Endothelial cell of umbilical vein (primary cell): ENCODE data around the gene HIF1AN. TPM values are rescaled to one million over a fixed set of nuclear protein-coding genes. Genes with fewer than 3 reads are reported as not detected.

Experiments
- BruUV-seq: library from RNA; stranded (reverse); fragments of 400-500 nt; replicated peaks from 2 replicates; lab custom pipeline; 2021; lab: Mats Ljungman, UMichigan
- CTCF ChIA-PET: fragments of 300-600, 350-600 bp; sonication (Branson Sonifier 250); formaldehyde crosslinking; loops from one replicate; lab custom pipeline; 2021; ENCODE audit warnings: antibody characterized with exemption, inconsistent platforms; lab: Charles Lee
- POLR2A ChIA-PET: fragments of 300-600, 350-600 bp; sonication (Branson Sonifier 250); formaldehyde crosslinking; loops from one replicate; lab custom pipeline; 2021; ENCODE audit warnings: antibody characterized with exemption, inconsistent platforms; lab: Charles Lee
- DNase-seq: peaks from one replicate; pipeline ENCODE4 v3.0.0-alpha.2; 2011; ENCODE audit warnings: low read depth, low spot score
- FAIRE-seq: peaks from 2 replicates; lab custom pipeline; 2011; peaks lifted over from hg19 to GRCh38; lab: Jason Lieb, UNC
- H2AFZ ChIP-seq: 2 replicates; pipeline ENCODE4 v1.6.0; 2012; ENCODE audit warnings: low read depth, low read length, control low read depth, inconsistent platforms
- H3K27ac ChIP-seq: 2 replicates; pipeline ENCODE4 v1.5.1; 2011; ENCODE audit warnings: low read depth, mild to moderate bottlenecking, control low read depth, low read length, moderate library complexity; ENCODE audit not compliant: insufficient read depth
- H3K27me3 ChIP-seq, 2 experiments: 2 replicates each; pipeline versions ENCODE4 v1.6.0 to v1.6.1; 2011; ENCODE audit warnings: low read length in 2 of 2, mixed read lengths in 1 of 2; ENCODE audit not compliant: control insufficient read depth in 2 of 2, insufficient read depth in 2 of 2
- H3K36me3 ChIP-seq, 2 experiments: 2 replicates in 1 of 2; 3 replicates in 1 of 2; pipeline ENCODE4 v1.5.1; 2011; ENCODE audit warnings: low read length in 2 of 2, mild to moderate bottlenecking in 1 of 2, moderate library complexity in 1 of 2; ENCODE audit not compliant: control insufficient read depth in 2 of 2, insufficient read depth in 2 of 2; ENCODE audit errors: extremely low read depth in 1 of 2
- H3K4me1 ChIP-seq: 3 replicates; pipeline ENCODE4 v1.5.1; 2011; ENCODE audit warnings: mild to moderate bottlenecking, low read length; ENCODE audit not compliant: control insufficient read depth, insufficient read depth; ENCODE audit errors: extremely low read depth
- H3K4me2 ChIP-seq: 2 replicates; pipeline ENCODE4 v1.6.1; 2011; ENCODE audit warnings: low read length, control low read depth, mixed read lengths; ENCODE audit not compliant: insufficient read depth
- H3K4me3 ChIP-seq, 3 experiments: fragments of 200-600 bp in 1 of 3; sonication (generic), shearing (Covaris generic) in 1 of 3; replicated peaks in 1 of 3; 2 replicates each; pipeline ENCODE4 v1.5.1; 2011 to 2016; ENCODE audit warnings: control low read depth in 3 of 3, low read length in 3 of 3, mild to moderate bottlenecking in 2 of 3, inconsistent platforms in 1 of 3, low read depth in 1 of 3, moderate library complexity in 1 of 3; ENCODE audit not compliant: insufficient read depth in 1 of 3
- H3K79me2 ChIP-seq: 2 replicates; pipeline ENCODE4 v1.6.0; 2012; ENCODE audit warnings: low read length, inconsistent platforms; ENCODE audit not compliant: control insufficient read depth, insufficient read depth
- H3K9ac ChIP-seq: replicated peaks from 2 replicates; pipeline ENCODE3; 2011; ENCODE audit warnings: low read length, control low read depth; ENCODE audit not compliant: insufficient read depth; ENCODE audit errors: extremely low read depth
- H3K9me1 ChIP-seq: replicated peaks from 3 replicates; pipeline ENCODE4 v1.6.0; 2011; ENCODE audit warnings: mild to moderate bottlenecking, low read length; ENCODE audit not compliant: control insufficient read depth, insufficient read depth; ENCODE audit errors: extremely low read depth
- H3K9me3 ChIP-seq: replicated peaks from 2 replicates; pipeline ENCODE4 v1.5.1; 2012; ENCODE audit warnings: low read length, inconsistent platforms; ENCODE audit not compliant: control insufficient read depth, insufficient read depth
- H4K20me1 ChIP-seq: replicated peaks from 2 replicates; pipeline ENCODE3; 2011; ENCODE audit warnings: mild to moderate bottlenecking, low read length; ENCODE audit not compliant: control insufficient read depth, insufficient read depth; ENCODE audit errors: extremely low read depth
- EZH2 ChIP-seq: IDR thresholded peaks from 2 replicates; pipeline ENCODE4 v1.6.1; 2012; ENCODE audit warnings: borderline replicate concordance, low read depth, mild to moderate bottlenecking, moderate library complexity, low read length, inconsistent platforms; ENCODE audit not compliant: severe bottlenecking
- FOS ChIP-seq: IDR thresholded peaks from 2 replicates; pipeline ENCODE4 v1.6.1; 2011; ENCODE audit warnings: mild to moderate bottlenecking, low read length, moderate library complexity, borderline replicate concordance; ENCODE audit not compliant: insufficient read depth
- GATA2 ChIP-seq: IDR thresholded peaks from 2 replicates; pipeline ENCODE4 v1.7.0; 2011; ENCODE audit warnings: low read depth, mild to moderate bottlenecking, moderate library complexity, mixed read lengths, low read length; ENCODE audit not compliant: insufficient read length, insufficient read depth
- JUN ChIP-seq: IDR thresholded peaks from 2 replicates; pipeline ENCODE4 v1.6.1; 2011; ENCODE audit warnings: borderline replicate concordance, low read depth; ENCODE audit not compliant: insufficient read length, insufficient read depth
- MAX ChIP-seq: IDR thresholded peaks from 2 replicates; pipeline ENCODE4 v1.6.1; 2011; ENCODE audit not compliant: insufficient read depth, insufficient read length
- MYC ChIP-seq: IDR thresholded peaks from one replicate; pipeline ENCODE4 v1.6.1; 2011; ENCODE audit warnings: mild to moderate bottlenecking, low read depth, low read length
- POLR2A ChIP-seq: IDR thresholded peaks from 2 replicates; pipeline ENCODE4 v1.6.1; 2012; ENCODE audit warnings: low read depth, mild to moderate bottlenecking, control low read depth, low read length
- POLR2AphosphoS5 ChIP-seq: IDR thresholded peaks from 2 replicates; pipeline ENCODE4 v1.6.1; 2012; ENCODE audit warnings: low read depth, mild to moderate bottlenecking, control low read depth, low read length, moderate library complexity; ENCODE audit not compliant: insufficient read depth
- dilution Hi-C: fragments of 300-500 bp; cut with MboI; formaldehyde crosslinking; loops from one replicate; pipeline ENCODE4 v1.15.0; 2019; ENCODE audit warnings: low sequenced_read_pairs; ENCODE audit not compliant: extremely low pct_ligation_motif_present
- intact Hi-C: fragments of 100-400 bp; cut with micrococcal nuclease; formaldehyde crosslinking; loops from one replicate; pipeline ENCODE4 v1.10.0; 2022
- polyA plus RNA-seq, 4 experiments: library from polyadenylated mRNA; depleted of rRNA in 3 of 4; stranded (reverse) in 3 of 4; unstranded in 1 of 4; fragments of >200 nt; gene quantifications; 2 replicates each; pipeline versions ENCODE4 v1.2.1 to v1.2.3, GENCODE V29; 2011 to 2012; ENCODE audit warnings: missing spikeins in 1 of 4
- total RNA-seq: library from RNA; stranded (reverse); gene quantifications from 2 replicates; pipeline ENCODE4 v1.2.3, GENCODE V29; 2021
- TF ChIP-seq, protein P1 (sequence below), 2 donors: IDR thresholded peaks; 1 replicate in 1 of 2; 2 replicates in 1 of 2; pipeline ENCODE4 v1.5.1; 2011; ENCODE audit warnings: low read length in 2 of 2, mild to moderate bottlenecking in 2 of 2, moderate library complexity in 2 of 2, control low read depth in 1 of 2, inconsistent platforms in 1 of 2, low read depth in 1 of 2; ENCODE audit not compliant: insufficient read depth in 1 of 2; ENCODE audit errors: extremely low read depth in 1 of 2

Gene HIF1AN
- total and polyA plus RNA-seq, 2 donors (not counting 3 experiments of a cell fraction or from before 2014, with no cell fraction given) = 7.3 to 34.0 TPM

GRCh38 chr10:100575585-100576281 is 40.0 kb downstream of the HIF1AN start:
- peaks cover 10 to 18% of the 10 kb centered on the region in 2 experiments for H3K27me3 ChIP-seq
- H3K4me1 ChIP-seq = no peaks in the 10 kb centered on the region
- intact Hi-C loops (no loop called here), dilution Hi-C loops (no loop called here)
- ChIA-PET POLR2A (no interaction called here), CTCF (interaction anchor here (3.4 kb wide), 1 partner anchor 13 kb away, joined by 13 read pairs; no protein-coding TSS in a partner anchor)
- no peak overlapping the region for H3K9ac ChIP-seq
- H2AFZ ChIP-seq = no peak overlapping the region
- no TSS peak for BruUV-seq
- no peaks in the 10 kb centered on the region for H3K9me3 ChIP-seq
- no peaks in the 10 kb centered on the region for H4K20me1 ChIP-seq
- no peaks in the 10 kb centered on the region for H3K9me1 ChIP-seq
- DNase-seq = no peak
- no peak for FAIRE-seq
- H3K4me2 ChIP-seq = no peak overlapping the region
- TF ChIP-seq FOS (no peak), POLR2A (no peak), GATA2 (no peak), MAX (no peak), EZH2 (no peak), POLR2AphosphoS5 (no peak), MYC (no peak), JUN (no peak)
- TF ChIP-seq, protein P1, sequence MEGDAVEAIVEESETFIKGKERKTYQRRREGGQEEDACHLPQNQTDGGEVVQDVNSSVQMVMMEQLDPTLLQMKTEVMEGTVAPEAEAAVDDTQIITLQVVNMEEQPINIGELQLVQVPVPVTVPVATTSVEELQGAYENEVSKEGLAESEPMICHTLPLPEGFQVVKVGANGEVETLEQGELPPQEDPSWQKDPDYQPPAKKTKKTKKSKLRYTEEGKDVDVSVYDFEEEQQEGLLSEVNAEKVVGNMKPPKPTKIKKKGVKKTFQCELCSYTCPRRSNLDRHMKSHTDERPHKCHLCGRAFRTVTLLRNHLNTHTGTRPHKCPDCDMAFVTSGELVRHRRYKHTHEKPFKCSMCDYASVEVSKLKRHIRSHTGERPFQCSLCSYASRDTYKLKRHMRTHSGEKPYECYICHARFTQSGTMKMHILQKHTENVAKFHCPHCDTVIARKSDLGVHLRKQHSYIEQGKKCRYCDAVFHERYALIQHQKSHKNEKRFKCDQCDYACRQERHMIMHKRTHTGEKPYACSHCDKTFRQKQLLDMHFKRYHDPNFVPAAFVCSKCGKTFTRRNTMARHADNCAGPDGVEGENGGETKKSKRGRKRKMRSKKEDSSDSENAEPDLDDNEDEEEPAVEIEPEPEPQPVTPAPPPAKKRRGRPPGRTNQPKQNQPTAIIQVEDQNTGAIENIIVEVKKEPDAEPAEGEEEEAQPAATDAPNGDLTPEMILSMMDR (IDR thresholded peaks at IDR 0.05; ENCODE audit: extremely low read depth in 1 of 2, insufficient read depth in 1 of 2, low read depth in 1 of 2, low read length in 2 of 2) = no peak
- H3K36me3 ChIP-seq = no peaks in the 10 kb centered on the region
- no peaks in the 10 kb centered on the region for H3K79me2 ChIP-seq
- H3K4me3 ChIP-seq = no peak overlapping the region
- no peak overlapping the region for H3K27ac ChIP-seq
